IPS-18a (cell line): ENCODE measurements around the gene WDR82.

ENCODE experiments used
- H3K27ac ChIP-seq: one replicate; pipeline ENCODE4 v1.5.1; 2013; ENCODE audit warnings: low read length
- H3K27me3 ChIP-seq: one replicate; pipeline ENCODE4 v1.6.1; 2013; ENCODE audit warnings: mild to moderate bottlenecking, low read length; ENCODE audit not compliant: control insufficient read depth, insufficient read depth
- H3K36me3 ChIP-seq: one replicate; pipeline ENCODE4 v1.6.1; 2013; ENCODE audit warnings: low read depth, low read length; ENCODE audit not compliant: control insufficient read depth
- H3K4me1 ChIP-seq: one replicate; pipeline ENCODE4 v1.6.1; 2013; ENCODE audit warnings: low read depth, low read length; ENCODE audit not compliant: control insufficient read depth
- H3K4me3 ChIP-seq: one replicate; pipeline ENCODE4 v1.5.1; 2013; ENCODE audit warnings: low read length
- H3K9ac ChIP-seq: one replicate; pipeline ENCODE4 v1.6.1; 2013; ENCODE audit warnings: mild to moderate bottlenecking, low read length, moderate library complexity
- H3K9me3 ChIP-seq: one replicate; pipeline ENCODE4 v1.6.1; 2013; ENCODE audit warnings: low read depth, low read length; ENCODE audit not compliant: control insufficient read depth

Gene WDR82

DNA sequence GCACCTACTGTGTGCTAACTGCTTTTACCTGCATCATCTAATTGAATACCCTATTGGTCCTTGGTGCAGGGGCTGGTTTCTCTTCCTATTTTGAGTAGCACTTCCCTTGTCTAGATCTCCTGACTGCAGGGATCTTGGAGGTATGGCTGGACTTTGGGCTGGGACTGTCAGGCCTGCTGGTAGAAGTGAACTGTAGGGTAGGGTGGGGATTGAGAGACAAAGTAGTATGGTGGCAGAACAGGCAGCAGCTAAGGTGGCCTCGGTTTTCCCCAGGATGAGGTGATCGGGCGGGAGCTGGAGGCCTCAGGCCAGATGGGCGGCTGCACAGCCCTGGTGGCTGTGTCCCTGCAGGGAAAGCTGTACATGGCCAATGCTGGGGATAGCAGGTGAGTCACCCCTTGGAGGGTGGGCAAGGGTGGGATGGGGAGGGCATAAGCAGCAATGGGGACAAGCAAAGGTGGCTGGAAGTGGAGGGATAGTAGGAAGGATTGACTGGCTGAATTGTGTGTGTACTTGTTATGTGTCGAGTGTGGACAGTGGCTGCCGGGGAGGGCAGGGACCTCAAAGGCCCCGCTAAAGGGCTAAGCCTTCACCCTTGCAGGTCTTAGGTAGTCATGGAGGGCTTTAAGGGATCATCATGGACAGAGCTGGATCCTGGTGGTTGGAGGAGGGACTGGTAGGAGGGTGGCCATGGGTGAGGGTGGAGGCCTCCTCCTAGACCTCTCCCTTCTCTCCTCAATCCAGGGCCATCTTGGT is 30.9 kb downstream of the WDR82 start:
- Histone ChIP-seq H3K27ac (no peak overlapping the region), H3K27me3 (peaks cover 39% of the 10 kb centered on the region), H3K4me3 (no peak overlapping the region), H3K9me3 (no peaks in the 10 kb centered on the region), H3K36me3 (peaks cover 12% of the 10 kb centered on the region), H3K4me1 (peaks cover 5% of the 10 kb centered on the region), H3K9ac (no peak overlapping the region)

DNA sequence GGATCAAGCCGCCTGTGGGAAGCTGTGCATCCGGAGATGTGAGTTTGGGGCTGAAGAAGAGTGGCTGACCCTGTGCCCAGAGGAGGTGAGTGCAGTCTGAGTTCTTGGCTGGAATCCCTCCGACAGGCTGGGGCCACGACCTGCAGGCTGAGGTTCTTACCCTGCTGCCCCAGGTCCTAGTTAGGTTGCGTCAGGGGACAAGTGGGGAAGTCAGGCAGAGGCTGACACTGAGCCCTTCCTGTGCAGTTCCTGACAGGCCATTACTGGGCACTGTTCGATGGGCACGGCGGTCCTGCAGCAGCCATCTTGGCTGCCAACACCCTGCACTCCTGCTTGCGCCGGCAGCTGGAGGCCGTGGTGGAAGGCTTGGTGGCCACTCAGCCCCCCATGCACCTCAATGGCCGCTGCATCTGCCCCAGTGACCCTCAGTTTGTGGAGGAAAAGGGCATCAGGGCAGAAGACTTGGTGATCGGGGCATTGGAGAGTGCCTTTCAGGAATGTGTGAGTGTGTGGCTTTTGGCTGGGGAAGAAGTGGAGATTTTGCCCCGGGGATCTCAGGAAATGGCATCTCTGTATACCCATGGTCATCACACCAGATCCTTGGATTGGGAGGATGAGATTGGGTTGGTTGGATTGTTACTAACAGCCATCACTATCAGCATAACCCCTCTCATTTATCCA is 31.6 kb downstream of the WDR82 start:
- Histone ChIP-seq H3K9me3 (no peaks in the 10 kb centered on the region), H3K27ac (no peak overlapping the region), H3K27me3 (peaks cover 39% of the 10 kb centered on the region), H3K4me1 (peaks cover 5% of the 10 kb centered on the region), H3K36me3 (peaks cover 10% of the 10 kb centered on the region), H3K9ac (no peak overlapping the region), H3K4me3 (no peak overlapping the region)

DNA sequence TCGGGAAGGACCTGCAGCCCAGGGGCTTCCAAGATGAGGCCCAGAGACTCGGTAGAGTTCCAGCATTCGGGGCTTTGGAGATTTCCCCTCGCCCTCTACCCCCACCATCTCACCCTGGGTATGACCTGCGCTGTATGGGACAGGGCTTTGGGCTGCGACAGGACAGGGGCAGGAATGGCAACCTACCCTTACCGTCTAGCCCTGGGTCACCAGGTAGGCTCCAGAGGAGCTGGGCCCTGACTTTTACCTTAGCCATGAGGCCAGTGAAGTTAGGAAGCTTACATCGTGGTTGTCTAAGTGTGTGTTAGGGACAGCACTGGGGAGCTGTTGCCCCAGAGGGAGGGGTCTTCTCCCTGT is 32.2 kb downstream of the WDR82 start:
- peaks cover 6% of the 10 kb centered on the region for H3K36me3 ChIP-seq
- H3K9me3 ChIP-seq = no peaks in the 10 kb centered on the region
- H3K9ac ChIP-seq = peak overlapping the region; percentile 34
- H3K4me1 ChIP-seq = peaks cover 5% of the 10 kb centered on the region
- H3K27me3 ChIP-seq = peaks cover 39% of the 10 kb centered on the region
- peak overlapping the region; percentile 48 for H3K4me3 ChIP-seq
- H3K27ac ChIP-seq = no peak overlapping the region

DNA sequence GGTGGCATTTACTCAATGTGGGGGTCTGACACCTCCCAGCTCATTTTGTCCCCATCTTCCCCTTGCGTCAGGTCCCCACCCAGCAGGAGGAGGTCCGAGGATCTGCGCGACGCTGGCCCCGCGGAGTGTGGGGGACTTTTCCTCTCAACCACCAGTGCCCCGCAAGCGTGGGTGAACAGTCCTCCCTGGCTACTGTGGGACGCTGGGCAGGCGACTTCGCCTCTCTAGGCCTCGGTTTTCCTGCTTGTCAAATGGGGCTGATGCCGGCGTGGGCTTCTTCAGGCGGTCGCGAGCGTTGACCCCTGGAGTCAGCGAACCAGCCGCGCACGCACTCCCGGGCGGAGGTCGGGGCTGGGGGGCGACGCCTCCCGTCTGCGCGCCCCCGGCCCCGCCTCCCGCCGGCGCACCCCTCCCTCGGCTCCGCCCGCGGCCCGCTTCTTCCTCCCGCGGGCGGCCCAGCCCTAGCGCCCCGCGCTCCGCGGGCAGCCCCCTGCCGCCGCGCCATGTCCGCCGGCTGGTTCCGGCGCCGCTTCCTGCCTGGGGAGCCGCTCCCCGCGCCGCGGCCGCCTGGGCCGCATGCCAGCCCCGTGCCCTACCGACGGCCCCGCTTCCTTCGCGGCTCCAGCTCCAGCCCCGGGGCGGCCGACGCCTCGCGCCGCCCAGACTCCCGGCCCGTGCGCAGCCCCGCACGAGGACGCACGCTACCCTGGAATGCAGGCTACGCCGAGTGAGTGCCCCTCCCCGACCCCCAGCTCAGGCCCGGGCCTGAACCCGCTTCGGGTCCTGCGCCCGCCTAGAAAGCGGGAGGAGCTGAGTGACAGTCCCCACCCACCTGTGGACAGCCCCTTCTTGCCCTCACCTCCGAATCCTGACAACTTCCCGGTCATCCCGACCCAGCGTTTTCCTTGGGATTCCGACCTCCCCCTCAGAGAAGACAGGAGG is 32.9 kb downstream of the WDR82 start, which contains the start of gene PPM1M:
PPM1M (plus strand) TSS at position 438 of the 942 bp plus-strand sequence; CDS start at position 504, 66 bp downstream.
- Histone ChIP-seq H3K4me1 (peaks cover 10% of the 10 kb centered on the region), H3K9ac (peak within 1 kb of the TSS; percentile 34), H3K9me3 (no peaks in the 10 kb centered on the region), H3K36me3 (peaks cover 6% of the 10 kb centered on the region), H3K4me3 (peak within 1 kb of the TSS; percentile 48), H3K27ac (no peak within 1 kb of the TSS), H3K27me3 (peaks cover 39% of the 10 kb centered on the region)

DNA sequence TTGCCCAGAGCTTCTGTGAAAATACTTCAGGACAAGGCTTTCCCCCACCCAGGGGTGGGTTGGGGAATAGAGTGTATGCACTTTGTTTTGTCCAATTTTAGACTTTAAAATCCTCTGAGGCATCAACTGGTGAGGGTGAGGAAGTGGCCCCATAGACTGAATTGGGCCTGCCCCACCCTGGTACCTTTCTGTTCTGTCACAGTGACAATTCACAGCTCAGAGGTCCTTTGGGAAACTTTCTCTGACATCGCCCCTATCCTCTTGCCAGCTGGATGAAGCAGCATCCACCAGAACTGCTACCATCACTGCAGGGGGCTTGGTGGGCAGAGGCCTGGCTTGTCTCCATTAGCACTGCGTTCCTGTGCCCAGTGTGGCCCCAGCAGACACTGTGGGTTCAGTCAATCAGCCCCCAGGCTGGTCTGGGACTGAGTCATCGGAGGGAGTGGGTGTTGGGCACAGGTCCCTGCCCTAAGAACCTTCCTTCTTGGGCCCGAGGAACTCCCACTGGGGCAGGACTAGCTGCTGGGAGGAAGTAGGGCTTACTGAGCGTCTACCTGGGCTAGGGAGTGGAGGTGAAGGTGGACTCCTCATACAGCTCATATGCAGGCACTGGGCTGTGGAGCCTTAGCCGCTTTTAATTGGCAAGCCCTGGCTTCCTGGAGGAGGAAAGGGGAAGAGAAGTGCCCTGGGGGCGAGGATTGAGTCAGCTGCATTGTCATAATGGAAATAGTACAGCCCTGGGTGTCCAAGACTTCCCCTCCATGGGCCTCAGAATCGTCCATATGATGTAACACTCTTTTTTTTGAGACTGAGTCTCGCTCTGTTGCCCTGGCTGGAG is 34.4 kb downstream of the WDR82 start:
- H3K27me3 ChIP-seq = peaks cover 39% of the 10 kb centered on the region
- H3K9ac ChIP-seq = no peak overlapping the region
- no peak overlapping the region for H3K27ac ChIP-seq
- no peak overlapping the region for H3K4me3 ChIP-seq
- H3K4me1 ChIP-seq = peaks cover 16% of the 10 kb centered on the region
- peaks cover 3% of the 10 kb centered on the region for H3K36me3 ChIP-seq
- no peaks in the 10 kb centered on the region for H3K9me3 ChIP-seq

DNA sequence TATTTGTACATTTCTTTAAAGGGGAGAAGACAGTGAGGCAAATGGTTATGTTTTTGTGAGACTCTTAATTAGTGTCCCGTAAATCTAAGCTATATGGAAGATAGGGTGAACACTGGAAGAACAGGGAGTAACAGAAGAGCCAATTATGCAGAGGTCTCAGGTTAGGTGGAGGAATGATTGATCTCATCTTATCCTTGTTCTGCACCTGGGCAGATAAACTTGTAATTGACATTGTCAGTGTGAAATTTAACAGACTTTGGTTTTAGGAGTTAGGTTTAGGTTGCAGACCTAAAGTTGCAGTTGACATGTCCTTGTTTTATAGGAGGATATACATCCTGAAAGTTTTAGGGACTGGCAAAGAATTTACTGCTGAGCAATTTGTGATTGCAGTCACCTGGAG is 36.4 kb downstream of the WDR82 start:
- H3K36me3 ChIP-seq = no peaks in the 10 kb centered on the region
- no peak overlapping the region for H3K27ac ChIP-seq
- H3K9ac ChIP-seq = no peak overlapping the region
- peaks cover 30% of the 10 kb centered on the region for H3K4me1 ChIP-seq
- H3K9me3 ChIP-seq = no peaks in the 10 kb centered on the region
- peaks cover 35% of the 10 kb centered on the region for H3K27me3 ChIP-seq
- H3K4me3 ChIP-seq = no peak overlapping the region

DNA sequence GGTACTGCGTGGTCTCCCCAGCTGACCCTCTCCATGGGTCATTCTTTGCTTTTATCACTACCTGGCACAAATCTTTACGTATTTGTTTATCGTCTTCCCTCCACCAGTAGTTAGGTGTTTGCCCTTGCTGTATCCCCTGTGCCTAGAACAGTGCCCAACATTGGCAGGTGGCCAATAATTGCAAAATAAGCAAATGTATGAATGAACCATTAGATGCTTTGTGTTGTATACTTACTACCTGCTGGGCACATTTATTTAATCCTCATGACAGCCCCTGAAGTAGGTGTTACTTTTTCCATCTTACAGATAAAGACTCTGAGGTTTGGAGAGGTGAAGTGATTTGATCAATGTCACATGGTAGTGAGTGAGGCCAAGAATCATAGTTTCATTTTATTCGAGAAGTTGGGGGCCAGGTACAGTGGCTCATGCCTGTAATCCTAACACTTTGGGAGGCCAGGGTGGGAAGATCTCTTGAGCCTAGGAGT is 37.5 kb downstream of the WDR82 start:
- Histone ChIP-seq H3K9ac (no peak overlapping the region), H3K27me3 (peaks cover 24% of the 10 kb centered on the region), H3K4me3 (no peak overlapping the region), H3K4me1 (peaks cover 30% of the 10 kb centered on the region), H3K9me3 (no peaks in the 10 kb centered on the region), H3K36me3 (no peaks in the 10 kb centered on the region), H3K27ac (no peak overlapping the region)

DNA sequence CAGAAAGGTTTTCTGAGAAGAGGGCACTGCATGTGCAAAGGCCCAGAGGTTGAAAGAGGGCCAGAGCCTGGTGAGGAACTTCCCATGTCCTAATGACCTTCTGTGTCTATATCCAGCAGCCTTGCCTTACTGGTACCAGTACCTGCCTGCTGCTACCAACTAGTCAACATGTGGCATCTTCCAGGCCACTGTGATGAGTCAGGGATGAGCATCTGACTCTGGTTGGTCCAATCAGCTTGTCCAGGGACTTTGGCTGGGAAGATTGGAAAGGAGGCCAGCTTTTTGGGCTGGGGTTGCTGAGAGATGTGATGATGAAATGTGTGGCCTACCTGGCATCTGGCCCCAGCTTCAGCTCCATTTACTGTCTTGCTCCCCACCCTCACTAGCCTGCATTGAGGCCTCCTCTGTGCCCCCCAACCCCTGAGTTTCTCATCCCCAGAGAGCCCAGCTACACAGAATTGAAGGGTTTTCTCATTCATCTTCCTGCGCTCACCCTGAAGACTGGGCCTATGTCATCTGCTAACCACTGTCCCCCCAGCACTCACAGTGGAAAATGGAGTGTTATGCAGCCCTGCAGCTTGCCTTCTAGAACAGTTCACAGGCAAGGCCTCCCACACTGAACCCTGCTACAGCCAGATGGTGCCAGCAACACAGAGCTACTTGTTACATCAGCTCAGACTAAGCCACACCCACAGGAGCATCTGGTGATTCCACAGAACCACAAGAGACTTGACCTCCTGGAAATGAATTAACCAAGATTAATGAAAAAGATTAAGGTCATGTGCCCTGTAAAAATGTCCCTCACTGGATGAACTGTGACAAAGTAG is 38.2 kb downstream of the WDR82 start:
- Histone ChIP-seq H3K9ac (peak overlapping the region; percentile 15), H3K9me3 (no peaks in the 10 kb centered on the region), H3K27ac (no peak overlapping the region), H3K4me3 (peak overlapping the region; percentile 87), H3K27me3 (peaks cover 20% of the 10 kb centered on the region), H3K36me3 (no peaks in the 10 kb centered on the region), H3K4me1 (peaks cover 30% of the 10 kb centered on the region)

DNA sequence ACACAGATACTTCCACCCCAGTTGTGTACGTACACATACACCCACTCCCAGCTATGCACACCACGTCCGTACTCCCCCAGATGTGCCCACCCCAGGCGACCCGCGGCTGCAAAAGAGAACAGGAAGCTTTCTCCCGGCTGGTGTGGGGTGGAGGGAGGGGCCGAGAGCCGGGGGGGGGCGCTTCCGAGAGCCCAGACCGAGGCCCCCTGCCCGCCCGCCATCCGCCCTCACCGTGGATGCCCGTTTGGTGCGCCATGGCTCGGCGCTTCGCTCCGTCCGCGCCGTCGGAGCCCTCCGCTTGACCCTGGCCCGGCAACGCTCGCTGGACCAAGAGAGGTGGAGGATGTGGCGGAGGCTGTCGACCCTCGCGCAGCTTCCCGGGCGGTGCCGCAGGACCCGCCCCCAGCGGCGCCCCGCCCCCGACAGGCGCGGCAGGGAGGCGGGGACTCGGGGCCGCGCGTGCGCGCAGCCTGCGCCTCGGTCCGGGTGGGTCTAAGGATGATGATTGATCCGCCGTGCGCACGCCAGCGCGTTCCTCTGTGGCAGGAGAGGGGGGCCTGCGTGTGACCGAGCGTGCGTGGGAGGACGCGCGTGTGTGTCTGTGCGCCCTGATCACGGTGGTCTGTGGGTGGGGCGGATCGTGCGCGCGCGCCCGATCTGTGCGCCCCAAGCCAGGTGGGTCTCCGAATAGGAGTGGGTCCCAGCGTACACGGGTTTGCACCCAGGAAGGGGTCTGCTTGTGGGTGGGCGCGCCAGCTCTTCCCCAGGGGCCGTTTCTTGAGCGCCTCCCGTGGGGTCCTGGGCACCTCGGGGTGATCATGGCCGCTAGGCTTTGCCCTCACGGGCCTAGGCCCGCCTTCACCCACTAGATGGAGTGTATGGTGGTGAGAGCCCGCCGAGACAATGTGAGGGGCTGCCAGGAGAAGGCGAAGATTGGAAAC is 39.4 kb downstream of the WDR82 start, which contains the start of gene TWF2:
TWF2 (minus strand) TSS at position 398 of the 941 bp plus-strand sequence; CDS start at position 256, 142 bp downstream.
- H3K9me3 ChIP-seq = no peaks in the 10 kb centered on the region
- H3K36me3 ChIP-seq = no peaks in the 10 kb centered on the region
- H3K27ac ChIP-seq = peak within 1 kb of the TSS; percentile 63
- H3K27me3 ChIP-seq = peaks cover 7% of the 10 kb centered on the region
- peak within 1 kb of the TSS; percentile 87 for H3K4me3 ChIP-seq
- peaks cover 30% of the 10 kb centered on the region for H3K4me1 ChIP-seq
- peak within 1 kb of the TSS; percentile 66 for H3K9ac ChIP-seq
